ENCODE results near the gene H6PD. TPM values are rescaled to one million over a fixed set of nuclear protein-coding genes. Genes with fewer than 3 reads are reported as not detected.

The H6PD gene
- total RNA-seq, 2 experiments from 2014 or later, result 12.9 to 13.2 TPM

DNA sequence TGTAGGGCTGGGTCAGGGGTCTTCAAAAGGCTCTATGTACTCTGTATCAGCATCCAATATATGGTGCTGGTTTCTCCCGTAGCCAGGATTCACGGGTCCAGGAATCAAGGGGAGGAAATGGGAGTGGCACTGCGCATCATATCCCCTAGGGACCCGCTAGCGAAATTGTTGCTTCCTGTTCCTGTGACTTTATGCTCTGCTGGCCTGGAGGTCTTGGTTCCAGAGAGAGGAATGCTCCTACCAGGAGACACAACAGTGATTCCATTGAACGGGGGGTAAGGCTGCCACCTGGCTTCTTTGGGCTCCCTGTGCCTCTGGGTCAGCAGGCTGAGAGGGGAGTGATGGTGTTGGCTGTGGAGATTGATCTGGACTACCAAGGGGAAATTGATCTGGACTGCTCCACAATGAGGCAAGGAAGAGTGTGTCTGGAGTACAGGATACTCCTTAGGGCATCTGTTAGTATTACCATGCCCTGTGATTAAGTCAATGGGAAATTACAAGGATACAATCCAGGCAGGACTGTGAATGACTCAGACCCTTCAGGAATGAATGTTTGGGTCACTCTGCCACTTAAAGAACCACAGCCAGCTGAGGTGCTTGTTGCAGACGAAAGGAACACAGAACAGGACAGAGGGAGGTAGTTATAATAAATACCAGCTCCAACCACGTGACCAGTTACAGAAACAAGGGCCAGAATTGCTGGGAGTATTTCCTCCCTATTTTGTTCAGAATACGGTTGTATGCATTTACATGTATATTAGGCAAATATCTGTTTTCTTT, 68.4 kb downstream of the H6PD start:
- Mint-ChIP-seq H3K9me3 (no peaks in the 10 kb centered on the region), H3K4me3 (no peak overlapping the region), H3K27ac (no peak overlapping the region), H3K36me3 (ENCODE audit: low read depth) (peaks cover 5% of the 10 kb centered on the region), H3K27me3 (no peaks in the 10 kb centered on the region), H3K4me1 (peaks cover 25% of the 10 kb centered on the region)
- no peak for DNase-seq
- CTCF ChIA-PET, result no interaction called here
- POLR2A ChIA-PET, result no interaction called here

DNA sequence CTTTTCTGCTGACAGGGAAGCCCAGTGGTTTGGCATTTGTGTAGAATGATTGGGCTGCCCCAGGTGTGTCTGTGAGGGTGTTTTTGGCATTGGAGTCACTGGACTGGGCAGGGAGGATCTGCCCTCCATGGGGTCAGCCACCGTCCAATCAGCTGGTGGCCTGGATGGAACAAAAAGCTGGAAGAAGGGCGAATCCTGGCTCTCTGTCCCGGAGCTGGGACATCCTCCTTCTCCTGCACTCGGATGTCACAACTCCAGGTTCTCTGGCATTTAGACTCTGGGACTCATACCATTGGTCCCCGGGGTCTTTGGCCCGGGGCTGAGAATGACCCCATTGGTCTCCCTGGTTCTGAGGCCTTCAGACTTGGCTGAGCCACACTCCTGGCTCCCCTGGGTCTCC, 69.3 kb downstream of the H6PD start:
- no peaks in the 10 kb centered on the region for H3K9me3 Mint-ChIP-seq
- ChIA-PET POLR2A (no interaction called here), CTCF (no interaction called here)
- no peak for DNase-seq
- H3K27me3 Mint-ChIP-seq, result no peaks in the 10 kb centered on the region
- H3K4me3 Mint-ChIP-seq, result no peak overlapping the region
- H3K4me1 Mint-ChIP-seq, result peaks cover 27% of the 10 kb centered on the region
- H3K36me3 Mint-ChIP-seq (ENCODE audit: low read depth), result peaks cover 5% of the 10 kb centered on the region
- H3K27ac Mint-ChIP-seq, result no peak overlapping the region

DNA sequence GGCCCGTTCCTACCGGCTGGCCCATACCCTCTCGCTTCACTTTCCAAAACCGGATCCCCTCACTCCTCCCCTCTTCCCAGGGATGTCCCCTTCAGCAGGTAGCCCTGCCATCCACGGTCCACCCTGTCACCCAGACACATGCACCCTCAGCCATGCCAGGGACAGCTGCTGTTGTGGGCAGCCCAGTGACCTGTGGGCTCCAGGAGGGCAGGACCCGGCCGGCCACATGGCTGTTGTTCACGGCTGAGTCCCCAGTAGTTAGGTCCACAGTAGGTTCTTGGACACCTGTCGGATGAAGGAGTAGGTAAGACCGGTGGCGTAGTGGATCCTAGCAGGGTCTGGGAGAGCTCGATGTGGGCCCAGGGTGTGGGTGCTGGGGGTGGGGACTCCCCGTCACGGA, 70.6 kb downstream of the H6PD start:
- Mint-ChIP-seq H3K4me3 (no peak overlapping the region), H3K27me3 (no peaks in the 10 kb centered on the region), H3K9me3 (no peaks in the 10 kb centered on the region), H3K4me1 (peaks cover 25% of the 10 kb centered on the region), H3K27ac (no peak overlapping the region), H3K36me3 (ENCODE audit: low read depth) (peaks cover 2% of the 10 kb centered on the region)
- POLR2A ChIA-PET, result no interaction called here
- DNase-seq, result no peak
- CTCF ChIA-PET, result no interaction called here

DNA sequence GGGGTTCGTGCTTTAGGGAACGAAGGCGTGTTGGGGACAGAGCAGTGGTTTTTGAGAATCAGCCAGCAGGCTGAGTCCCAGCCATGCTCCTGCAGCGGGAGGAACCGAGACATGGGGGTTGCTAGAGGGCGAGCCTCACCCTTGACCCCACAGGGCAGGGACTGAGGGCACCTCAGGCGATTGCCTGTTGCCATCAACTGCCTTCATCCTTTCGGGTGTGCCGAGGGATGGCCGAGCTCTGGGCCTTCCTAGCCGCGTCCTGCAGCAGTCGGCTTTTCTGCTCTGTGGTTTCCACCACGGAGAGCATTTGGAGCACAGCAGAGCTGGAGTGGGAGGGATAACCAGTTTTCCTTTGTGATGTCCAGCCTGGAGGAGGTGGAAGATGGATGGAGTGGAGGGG, 71.4 kb downstream of the H6PD start:
- POLR2A ChIA-PET, result no interaction called here
- CTCF ChIA-PET, result interaction anchor here (1.1 kb wide), 2 partner anchors 11 to 16 kb away, joined by 3 read pairs; no protein-coding TSS in a partner anchor

DNA sequence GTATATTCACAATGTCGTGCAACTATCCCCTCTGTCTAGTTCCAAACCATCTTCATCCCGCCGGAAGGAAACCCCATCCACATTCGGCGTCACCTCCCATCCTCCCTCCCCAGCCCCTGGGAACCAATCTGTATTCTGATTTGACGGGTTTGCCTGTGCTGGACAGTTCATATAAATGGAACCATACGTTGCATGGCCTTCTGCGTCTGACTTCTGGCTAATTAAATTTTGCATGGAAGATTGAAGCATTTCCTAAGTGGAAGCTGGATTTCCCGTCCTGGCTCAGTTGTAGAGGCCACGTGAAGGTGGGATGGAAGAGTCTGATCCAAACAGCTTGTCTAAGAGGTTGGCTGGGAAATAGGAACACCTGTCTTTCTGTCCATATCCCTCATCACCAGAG, 72.7 kb downstream of the H6PD start:
- H3K4me3 Mint-ChIP-seq, result no peak overlapping the region
- H3K27me3 Mint-ChIP-seq, result no peaks in the 10 kb centered on the region
- no peak for DNase-seq
- ChIA-PET CTCF (interaction anchor here (0.7 kb wide), 1 partner anchor 10 kb away, joined by 3 read pairs; no protein-coding TSS in a partner anchor), POLR2A (no interaction called here)
- no peaks in the 10 kb centered on the region for H3K9me3 Mint-ChIP-seq
- no peaks in the 10 kb centered on the region for H3K36me3 Mint-ChIP-seq (ENCODE audit: low read depth)
- H3K4me1 Mint-ChIP-seq, result peaks cover 10% of the 10 kb centered on the region
- H3K27ac Mint-ChIP-seq, result no peak overlapping the region

More for the DNA sequence above, 71.4 kb downstream of the H6PD start:
- Mint-ChIP-seq H3K9me3 (no peaks in the 10 kb centered on the region), H3K4me1 (peaks cover 17% of the 10 kb centered on the region), H3K27me3 (no peaks in the 10 kb centered on the region), H3K36me3 (ENCODE audit: low read depth) (no peaks in the 10 kb centered on the region), H3K4me3 (no peak overlapping the region), H3K27ac (no peak overlapping the region)
- no peak for DNase-seq

DNA sequence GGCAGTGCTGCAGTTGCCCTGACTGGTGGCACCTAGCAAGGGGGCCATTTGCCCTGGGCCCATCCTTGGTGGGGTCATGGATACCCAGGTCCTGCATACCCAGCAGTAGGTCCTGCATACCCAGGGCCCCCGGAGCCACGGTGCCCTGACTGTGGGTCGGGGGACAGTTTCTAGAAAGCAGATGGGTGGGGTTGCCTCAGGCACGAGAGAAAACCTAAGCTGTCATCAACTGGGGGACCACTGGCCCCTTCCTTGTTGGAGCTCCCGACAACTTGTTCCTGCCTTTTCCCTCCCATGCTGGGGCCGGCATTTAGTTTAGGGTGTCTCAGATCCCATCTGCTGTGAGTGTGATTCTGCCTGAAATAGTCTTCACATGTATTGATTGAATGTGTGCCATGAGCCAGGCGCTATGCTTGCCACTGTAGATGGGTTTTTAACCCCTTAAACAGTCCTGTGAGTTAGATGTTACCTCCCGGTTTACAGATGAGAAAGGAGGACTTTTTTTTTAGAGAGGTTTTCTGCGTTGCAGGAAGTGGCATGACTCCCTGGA, 73.7 kb downstream of the H6PD start:
- no peaks in the 10 kb centered on the region for H3K36me3 Mint-ChIP-seq (ENCODE audit: low read depth)
- no peak for DNase-seq
- no peak overlapping the region for H3K27ac Mint-ChIP-seq
- H3K9me3 Mint-ChIP-seq, result no peaks in the 10 kb centered on the region
- no peak overlapping the region for H3K4me3 Mint-ChIP-seq
- CTCF ChIA-PET, result interaction anchor here (0.6 kb wide), 1 partner anchor 379 kb away, joined by 4 read pairs; no protein-coding TSS in a partner anchor
- POLR2A ChIA-PET, result no interaction called here
- H3K4me1 Mint-ChIP-seq, result peaks cover 7% of the 10 kb centered on the region
- H3K27me3 Mint-ChIP-seq, result no peaks in the 10 kb centered on the region

DNA sequence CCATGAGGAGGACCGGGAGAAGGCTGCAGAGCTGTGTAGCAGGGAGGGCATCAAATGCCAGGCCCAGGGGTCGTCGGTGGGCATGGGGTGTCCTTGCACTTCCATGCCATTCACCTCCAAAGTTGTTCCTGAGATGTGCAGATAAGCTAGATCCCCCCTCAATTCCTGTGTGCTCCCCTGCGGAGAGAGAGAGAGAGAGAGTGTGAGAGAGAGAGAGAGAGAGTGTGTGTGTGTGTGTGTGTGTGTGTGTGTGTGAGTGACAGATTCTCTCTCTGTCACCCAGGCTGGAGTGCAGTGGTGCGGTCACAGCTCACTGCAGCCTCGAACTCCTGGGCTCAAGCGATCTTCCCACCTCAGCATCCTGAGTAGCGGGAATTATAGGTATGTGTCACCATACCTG, 74.5 kb downstream of the H6PD start:
- ChIA-PET CTCF (interaction anchor here (0.6 kb wide), 1 partner anchor 378 kb away, joined by 4 read pairs; no protein-coding TSS in a partner anchor), POLR2A (no interaction called here)
- no peaks in the 10 kb centered on the region for H3K36me3 Mint-ChIP-seq (ENCODE audit: low read depth)
- no peak for DNase-seq
- H3K4me1 Mint-ChIP-seq, result peaks cover 14% of the 10 kb centered on the region
- no peak overlapping the region for H3K4me3 Mint-ChIP-seq
- no peaks in the 10 kb centered on the region for H3K9me3 Mint-ChIP-seq
- H3K27ac Mint-ChIP-seq, result no peak overlapping the region
- no peaks in the 10 kb centered on the region for H3K27me3 Mint-ChIP-seq

DNA sequence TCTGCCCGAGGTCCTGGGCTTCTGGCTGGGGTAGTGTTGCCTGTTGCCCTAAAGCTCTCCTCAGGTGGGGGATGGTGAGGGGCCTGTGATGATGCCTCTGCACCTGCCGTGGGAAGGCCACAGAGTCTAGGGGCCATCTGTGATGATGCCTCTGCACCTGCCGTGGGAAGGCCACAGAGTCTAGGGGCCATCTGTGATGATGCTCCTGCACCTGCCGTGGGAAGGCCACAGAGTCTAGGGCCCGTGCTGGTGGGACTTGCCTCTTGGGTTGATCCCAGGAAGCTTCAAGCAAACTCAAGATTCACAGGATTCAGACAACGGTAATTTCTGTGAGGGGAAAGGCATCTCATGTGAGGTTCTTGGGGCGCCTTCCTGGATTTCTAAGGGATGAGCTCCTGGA, 75.4 kb downstream of the H6PD start:
- POLR2A ChIA-PET, result no interaction called here
- no peak overlapping the region for H3K27ac Mint-ChIP-seq

DNA sequence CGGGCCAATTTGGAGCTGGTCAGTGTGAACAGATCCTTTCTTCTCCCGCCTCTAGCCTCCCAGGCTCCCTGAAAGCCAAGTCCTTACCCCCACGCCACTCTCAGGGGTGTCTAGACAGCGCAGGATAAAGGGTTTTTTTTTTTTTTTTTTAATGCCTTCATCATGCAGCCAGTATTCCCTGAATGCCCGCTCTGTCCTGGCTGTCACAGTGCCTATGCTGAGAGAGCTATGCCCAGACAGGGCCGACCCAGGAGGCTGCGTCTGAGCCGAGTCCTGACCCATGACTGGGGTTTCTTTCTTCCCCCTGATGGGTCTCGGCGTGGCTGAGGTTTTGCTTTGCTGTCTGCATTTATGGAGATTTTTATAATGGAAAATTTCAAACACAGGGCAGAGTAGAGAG, 76.5 kb downstream of the H6PD start:
- POLR2A ChIA-PET, result no interaction called here
- Mint-ChIP-seq H3K36me3 (ENCODE audit: low read depth) (no peaks in the 10 kb centered on the region), H3K27me3 (no peaks in the 10 kb centered on the region), H3K4me3 (no peak overlapping the region), H3K9me3 (no peaks in the 10 kb centered on the region), H3K27ac (no peak overlapping the region), H3K4me1 (peaks cover 33% of the 10 kb centered on the region)
- no peak for DNase-seq
- CTCF ChIA-PET, result interaction anchor here (2.0 kb wide), 1 partner anchor 44 kb away, joined by 5 read pairs; no protein-coding TSS in a partner anchor

More for the DNA sequence above, 75.4 kb downstream of the H6PD start:
- no peaks in the 10 kb centered on the region for H3K9me3 Mint-ChIP-seq
- H3K4me3 Mint-ChIP-seq, result no peak overlapping the region
- DNase-seq, result no peak
- no peaks in the 10 kb centered on the region for H3K27me3 Mint-ChIP-seq
- peaks cover 23% of the 10 kb centered on the region for H3K4me1 Mint-ChIP-seq
- CTCF ChIA-PET, result interaction anchor here (0.6 to 2.0 kb wide), 2 partner anchors 43 to 148 kb away, joined by 3 to 5 read pairs; no protein-coding TSS in a partner anchor
- H3K36me3 Mint-ChIP-seq (ENCODE audit: low read depth), result no peaks in the 10 kb centered on the region

DNA sequence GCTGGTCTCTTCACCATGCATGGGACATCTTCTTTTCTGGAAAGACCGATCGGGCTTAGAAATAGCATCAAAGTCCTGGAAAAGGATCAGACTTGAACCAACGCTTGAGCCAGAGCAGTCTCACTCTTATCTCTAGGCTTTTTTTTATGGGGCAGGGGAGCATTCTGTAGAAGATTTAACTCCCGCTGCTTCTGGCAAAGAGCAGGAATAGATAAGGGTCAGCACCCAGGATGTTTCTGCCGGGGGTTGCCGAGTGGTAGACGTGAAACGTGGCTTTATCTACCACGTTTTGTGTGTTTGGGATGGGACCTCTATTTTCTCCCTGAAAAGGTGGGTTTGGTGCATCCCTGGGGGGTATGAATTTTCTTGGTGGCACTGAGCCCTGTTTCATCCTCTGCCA, 76.9 kb downstream of the H6PD start:
- POLR2A ChIA-PET, result no interaction called here
- no peak for DNase-seq
- H3K27me3 Mint-ChIP-seq, result no peaks in the 10 kb centered on the region
- no peaks in the 10 kb centered on the region for H3K9me3 Mint-ChIP-seq
- peaks cover 37% of the 10 kb centered on the region for H3K4me1 Mint-ChIP-seq
- CTCF ChIA-PET, result interaction anchor here (2.0 kb wide), 1 partner anchor 44 kb away, joined by 5 read pairs; no protein-coding TSS in a partner anchor
- no peak overlapping the region for H3K4me3 Mint-ChIP-seq
- H3K36me3 Mint-ChIP-seq (ENCODE audit: low read depth), result no peaks in the 10 kb centered on the region
- no peak overlapping the region for H3K27ac Mint-ChIP-seq

DNA sequence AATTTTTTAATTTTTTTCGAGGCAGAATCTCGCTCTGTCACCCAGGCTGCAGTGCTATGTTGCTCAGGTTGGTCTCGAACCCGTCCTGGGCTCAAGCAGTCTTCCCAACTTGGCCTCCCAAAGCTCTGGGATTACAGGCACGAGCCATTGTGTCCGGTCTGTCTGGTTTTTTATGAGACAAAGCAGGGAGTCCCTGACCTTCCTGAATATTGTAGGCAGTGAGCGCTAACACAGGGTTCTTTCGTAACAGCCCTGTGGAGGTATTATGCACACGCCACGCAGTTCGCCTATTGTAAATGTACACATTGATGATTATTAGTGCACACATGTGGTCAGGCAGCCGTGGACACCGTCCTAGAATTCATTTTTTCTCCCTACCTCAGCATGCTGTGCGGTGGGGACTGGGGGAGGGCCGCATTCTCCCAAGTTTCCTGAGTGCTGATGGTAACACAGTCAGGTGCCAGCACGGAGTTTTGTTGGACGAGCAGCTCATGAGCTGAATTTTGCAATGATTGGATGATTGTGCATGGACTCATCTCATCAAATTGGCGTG, 77.7 kb downstream of the H6PD start:
- no peaks in the 10 kb centered on the region for H3K27me3 Mint-ChIP-seq
- ChIA-PET CTCF (no interaction called here), POLR2A (no interaction called here)
- DNase-seq, result no peak
- no peak overlapping the region for H3K27ac Mint-ChIP-seq
- no peaks in the 10 kb centered on the region for H3K9me3 Mint-ChIP-seq
- H3K4me1 Mint-ChIP-seq, result peaks cover 42% of the 10 kb centered on the region
- no peaks in the 10 kb centered on the region for H3K36me3 Mint-ChIP-seq (ENCODE audit: low read depth)
- no peak overlapping the region for H3K4me3 Mint-ChIP-seq

DNA sequence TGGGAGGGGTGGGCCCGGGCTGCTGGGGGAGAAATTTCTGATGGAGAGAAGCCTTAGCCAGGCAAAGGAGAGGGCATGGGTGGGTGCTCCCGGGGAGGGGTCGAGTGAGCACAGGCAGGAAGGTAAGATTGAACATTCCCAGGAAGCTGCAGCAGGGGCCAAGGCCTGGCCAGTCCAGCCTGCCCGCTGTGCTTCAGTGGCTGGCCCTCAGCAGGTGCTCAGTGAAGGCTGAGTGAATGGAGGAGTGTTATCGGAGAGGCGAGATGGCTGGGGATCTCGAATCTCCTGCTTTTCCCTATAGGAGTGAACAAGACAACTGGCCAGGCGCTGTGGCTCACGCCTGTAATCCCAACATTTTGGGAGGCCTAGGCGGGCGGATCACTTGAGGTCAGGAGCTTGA, 79.0 kb downstream of the H6PD start:
- H3K4me3 Mint-ChIP-seq, result no peak overlapping the region
- CTCF ChIA-PET, result interaction anchor here (1.9 kb wide), 1 partner anchor 24 kb away, joined by 7 read pairs; no protein-coding TSS in a partner anchor
- H3K4me1 Mint-ChIP-seq, result peaks cover 52% of the 10 kb centered on the region
- no peak for DNase-seq
- peaks cover 4% of the 10 kb centered on the region for H3K36me3 Mint-ChIP-seq (ENCODE audit: low read depth)
- POLR2A ChIA-PET, result no interaction called here
- H3K27ac Mint-ChIP-seq, result no peak overlapping the region
- H3K27me3 Mint-ChIP-seq, result no peaks in the 10 kb centered on the region
- no peaks in the 10 kb centered on the region for H3K9me3 Mint-ChIP-seq

DNA sequence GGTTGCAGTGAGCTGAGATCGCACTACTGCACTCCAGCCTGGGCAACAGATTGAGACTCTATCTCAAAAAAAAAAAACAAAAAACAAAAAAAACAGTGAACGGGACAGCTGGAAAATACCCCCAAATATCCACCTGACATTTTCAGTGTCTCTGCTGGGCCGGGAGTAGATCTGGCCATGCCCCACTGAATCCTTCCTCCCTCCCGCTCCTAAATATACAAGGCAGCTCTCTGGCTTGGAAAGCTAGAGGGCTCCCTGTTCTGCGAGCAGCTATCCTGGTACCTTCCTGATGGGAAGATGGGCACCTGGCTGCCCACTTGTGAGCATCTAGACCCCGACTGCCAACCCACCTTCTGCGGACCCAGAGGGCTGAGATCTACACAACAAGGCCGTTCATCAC, 79.5 kb downstream of the H6PD start:
- H3K4me3 Mint-ChIP-seq, result no peak overlapping the region
- peak overlapping the region; percentile 84 for H3K27ac Mint-ChIP-seq
- no peaks in the 10 kb centered on the region for H3K9me3 Mint-ChIP-seq
- peaks cover 4% of the 10 kb centered on the region for H3K36me3 Mint-ChIP-seq (ENCODE audit: low read depth)
- CTCF ChIA-PET, result interaction anchor here (1.9 kb wide), 1 partner anchor 24 kb away, joined by 7 read pairs; no protein-coding TSS in a partner anchor
- no peaks in the 10 kb centered on the region for H3K27me3 Mint-ChIP-seq
- no peak for DNase-seq
- peaks cover 50% of the 10 kb centered on the region for H3K4me1 Mint-ChIP-seq
- POLR2A ChIA-PET, result no interaction called here
